ENCODE data around the gene TBKBP1.

Gene TBKBP1, protein sequence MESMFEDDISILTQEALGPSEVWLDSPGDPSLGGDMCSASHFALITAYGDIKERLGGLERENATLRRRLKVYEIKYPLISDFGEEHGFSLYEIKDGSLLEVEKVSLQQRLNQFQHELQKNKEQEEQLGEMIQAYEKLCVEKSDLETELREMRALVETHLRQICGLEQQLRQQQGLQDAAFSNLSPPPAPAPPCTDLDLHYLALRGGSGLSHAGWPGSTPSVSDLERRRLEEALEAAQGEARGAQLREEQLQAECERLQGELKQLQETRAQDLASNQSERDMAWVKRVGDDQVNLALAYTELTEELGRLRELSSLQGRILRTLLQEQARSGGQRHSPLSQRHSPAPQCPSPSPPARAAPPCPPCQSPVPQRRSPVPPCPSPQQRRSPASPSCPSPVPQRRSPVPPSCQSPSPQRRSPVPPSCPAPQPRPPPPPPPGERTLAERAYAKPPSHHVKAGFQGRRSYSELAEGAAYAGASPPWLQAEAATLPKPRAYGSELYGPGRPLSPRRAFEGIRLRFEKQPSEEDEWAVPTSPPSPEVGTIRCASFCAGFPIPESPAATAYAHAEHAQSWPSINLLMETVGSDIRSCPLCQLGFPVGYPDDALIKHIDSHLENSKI

DNA sequence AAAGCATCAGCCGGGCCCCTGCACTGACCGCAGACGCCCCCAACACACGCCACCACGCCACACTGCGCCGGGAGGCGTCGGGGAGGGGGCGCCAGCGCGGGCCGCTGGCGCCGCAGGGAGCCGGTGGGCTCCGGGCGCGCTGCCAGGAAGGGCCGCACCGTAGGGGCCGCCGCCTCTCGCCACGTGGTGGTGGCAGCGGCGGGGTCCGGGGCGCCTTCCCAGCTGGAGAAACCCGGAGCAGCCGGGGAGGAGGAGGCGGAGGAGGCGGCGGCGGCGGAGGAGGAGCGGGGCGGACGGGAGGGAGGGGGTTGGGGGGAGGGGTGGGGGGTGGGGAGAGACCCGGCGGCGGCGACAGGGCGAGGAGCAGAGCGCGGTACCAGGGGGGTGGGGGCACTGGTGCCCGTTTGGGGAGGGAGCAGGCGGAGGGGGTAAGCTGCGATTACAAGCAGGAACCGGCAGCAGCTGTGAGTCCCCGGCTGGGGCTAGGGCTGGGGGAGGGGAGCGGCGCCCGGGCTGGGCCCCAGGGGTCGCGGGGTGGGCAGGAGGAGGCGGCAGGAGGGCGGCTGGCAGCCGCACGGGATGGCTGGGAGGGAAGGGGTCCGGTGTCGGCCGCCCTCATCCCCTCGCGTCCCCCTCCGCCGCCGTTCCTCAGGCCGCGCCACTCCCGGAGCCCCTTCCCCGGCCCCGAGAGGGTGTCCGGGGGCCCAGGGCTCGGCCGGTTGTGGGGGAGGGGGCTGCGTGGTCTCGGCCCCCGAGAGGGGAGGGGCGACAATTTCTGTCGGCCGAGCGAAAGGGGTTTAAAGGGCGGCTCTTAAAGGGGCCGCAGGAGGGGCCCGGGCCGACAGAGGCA, at the start of gene TBKBP1:
TSS of gene TBKBP1 (plus strand) at position 431 of the 850 bp plus-strand sequence. CDS start 1,952 bp downstream, outside the sequence.
- DNase-seq (ENCODE audit: low spot score) (peak; percentile 77), FAIRE-seq (no peak)

DNA sequence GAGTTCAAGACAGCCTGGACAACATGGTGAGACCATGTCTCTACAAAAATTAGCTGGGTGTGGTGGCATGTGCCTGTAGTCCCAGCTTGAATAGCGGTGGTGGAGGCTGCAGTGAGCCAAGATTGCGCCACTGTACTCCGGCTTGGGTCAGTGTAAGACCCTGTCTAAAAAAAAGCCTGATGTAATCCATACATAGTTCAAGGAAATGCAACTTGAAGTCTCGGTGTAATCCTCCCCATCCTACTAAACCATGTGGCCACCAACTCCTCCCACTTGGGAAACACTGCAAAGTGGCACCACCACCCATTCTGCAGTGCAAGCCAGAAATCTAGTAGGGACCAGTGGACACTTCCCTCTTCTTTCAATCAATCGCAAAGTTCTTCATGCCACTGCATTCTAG, 49.6 kb upstream of the TBKBP1 start:
- FAIRE-seq, result no peak

DNA sequence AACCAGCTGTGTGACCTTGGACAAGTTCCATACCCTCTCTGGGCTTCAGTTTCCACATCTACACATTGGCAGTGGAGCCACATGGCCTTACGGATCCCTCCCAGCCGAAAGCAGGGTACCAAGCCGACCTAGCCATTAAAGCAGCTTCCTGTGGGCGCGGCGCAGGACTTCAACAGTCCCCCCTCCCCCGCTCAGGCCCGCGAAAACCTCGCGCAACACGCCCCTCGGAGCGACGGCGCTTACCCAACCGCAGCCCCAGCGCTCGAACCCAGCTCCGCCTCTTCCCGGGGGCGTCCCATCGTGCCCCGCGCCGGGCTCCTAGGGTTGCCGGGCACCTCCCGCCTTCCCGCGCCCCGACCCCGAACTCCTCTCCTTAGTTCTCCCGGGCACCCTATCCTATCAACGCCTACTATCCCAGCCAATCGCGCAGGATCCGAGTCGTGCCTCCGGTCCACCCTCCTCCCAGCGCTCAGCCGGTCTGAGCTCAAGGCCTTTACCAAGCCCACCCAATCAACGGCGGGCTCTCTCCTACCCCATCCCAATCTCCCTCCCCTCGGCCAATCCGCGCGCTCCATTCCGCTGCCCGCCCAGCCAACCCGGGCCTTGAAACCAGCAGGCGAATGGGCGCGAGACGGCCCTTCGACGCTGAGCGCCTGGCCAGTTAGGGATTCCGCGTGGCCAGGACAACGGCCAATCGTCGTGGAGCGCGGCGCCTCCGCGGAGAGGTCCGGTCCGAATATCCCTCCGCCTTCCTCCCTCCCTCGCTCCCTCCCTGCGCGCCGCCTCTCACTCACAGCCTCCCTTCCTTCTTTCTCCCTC, 44.6 kb upstream of the TBKBP1 start, which contains the start of gene KPNB1:
TSS of gene KPNB1 (plus strand) at position 767 of the 819 bp plus-strand sequence. CDS start 326 bp downstream, outside the sequence.
- FAIRE-seq (peak; percentile 98), DNase-seq (ENCODE audit: low spot score) (peak; percentile 96)

More for the DNA sequence above, 49.6 kb upstream of the TBKBP1 start:
- DNase-seq (ENCODE audit: low spot score), result no peak

DNA sequence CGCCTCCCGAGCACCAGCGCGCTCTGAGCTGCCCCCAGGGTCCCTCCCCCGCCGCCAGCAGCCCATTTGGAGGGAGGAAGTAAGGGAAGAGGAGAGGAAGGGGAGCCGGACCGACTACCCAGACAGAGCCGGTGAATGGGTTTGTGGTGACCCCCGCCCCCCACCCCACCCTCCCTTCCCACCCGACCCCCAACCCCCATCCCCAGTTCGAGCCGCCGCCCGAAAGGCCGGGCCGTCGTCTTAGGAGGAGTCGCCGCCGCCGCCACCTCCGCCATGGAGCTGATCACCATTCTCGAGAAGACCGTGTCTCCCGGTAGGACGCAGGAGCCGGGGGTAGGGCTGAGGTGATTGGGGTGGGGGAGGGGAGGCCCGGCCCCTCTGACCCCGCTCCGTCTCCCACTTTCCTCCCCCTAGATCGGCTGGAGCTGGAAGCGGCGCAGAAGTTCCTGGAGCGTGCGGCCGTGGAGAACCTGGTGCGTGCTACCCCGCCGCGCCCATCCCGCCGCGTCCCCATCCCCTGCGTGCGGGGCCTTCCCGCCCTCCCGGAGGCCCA, 43.9 kb upstream of the TBKBP1 start:
- FAIRE-seq (no peak), DNase-seq (ENCODE audit: low spot score) (no peak)

DNA sequence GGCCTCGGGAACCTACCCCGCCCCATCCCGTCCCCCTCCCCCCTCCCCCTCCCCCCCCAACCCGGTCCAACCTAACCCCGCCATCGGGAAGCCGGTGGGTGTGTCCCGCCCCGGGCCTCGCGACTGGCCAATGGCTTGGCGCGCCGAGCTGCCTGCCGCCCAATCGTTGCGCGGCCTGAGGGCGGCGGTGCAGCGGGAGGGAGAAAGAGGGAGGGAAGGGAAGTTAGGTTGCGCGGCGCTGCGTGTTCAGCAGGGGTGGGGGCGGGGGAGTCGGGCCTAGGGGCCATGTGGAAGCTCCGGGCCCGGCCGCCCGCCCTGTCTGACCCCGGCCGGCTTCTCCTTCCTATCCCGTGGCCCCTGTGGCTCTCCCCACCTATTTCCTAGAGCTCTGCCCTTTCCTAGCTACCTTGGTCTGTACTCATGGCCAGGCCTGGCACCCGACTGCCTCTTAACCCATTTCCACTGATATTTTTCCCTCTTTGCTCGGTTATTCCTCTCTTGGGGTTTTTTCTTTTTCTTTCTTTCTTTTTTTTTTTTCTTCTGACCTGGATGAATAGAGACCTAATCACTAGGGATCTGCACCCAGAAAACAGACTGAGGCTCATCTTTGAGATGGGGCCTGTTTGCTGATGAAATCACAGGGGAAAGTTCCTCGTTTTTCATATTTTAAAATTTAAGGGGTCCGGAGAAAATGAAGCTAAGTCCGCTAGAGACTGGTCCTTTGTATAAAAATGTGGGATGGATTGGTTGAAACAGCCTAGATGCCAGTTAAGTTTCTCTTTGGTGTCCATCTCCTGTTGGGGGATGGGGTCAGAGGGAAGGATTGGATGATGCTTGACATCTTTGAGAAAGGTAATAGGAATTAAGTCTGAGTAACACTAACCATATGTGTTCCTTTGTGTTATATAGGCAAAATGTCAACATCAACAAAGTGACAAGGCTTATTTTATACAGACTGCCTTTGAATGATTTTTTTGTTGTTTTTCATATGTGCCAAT, 43.1 kb upstream of the TBKBP1 start:
- DNase-seq (ENCODE audit: low spot score) (peak; percentile 97), FAIRE-seq (peak; percentile 89)

DNA sequence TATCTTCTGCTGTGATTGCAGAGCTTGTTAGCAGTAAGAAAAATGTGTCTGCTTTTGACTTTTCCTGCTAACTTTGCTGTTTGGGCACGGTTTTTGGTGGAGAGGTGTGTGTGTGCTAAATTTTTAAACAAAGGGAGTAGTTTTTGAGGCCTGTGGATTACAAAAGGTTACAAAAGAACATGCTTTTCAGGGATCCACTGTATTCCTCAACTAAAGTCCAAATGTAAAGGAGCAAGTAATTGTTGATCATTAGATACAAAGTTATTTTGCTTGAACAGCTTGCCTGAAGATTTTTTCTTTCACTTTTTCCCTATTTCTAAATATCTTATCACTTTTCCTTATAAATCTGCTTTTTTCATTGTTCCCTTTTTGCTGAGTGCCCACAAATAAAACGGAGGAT, 42.3 kb upstream of the TBKBP1 start:
- DNase-seq (ENCODE audit: low spot score), result no peak
- FAIRE-seq, result no peak

DNA sequence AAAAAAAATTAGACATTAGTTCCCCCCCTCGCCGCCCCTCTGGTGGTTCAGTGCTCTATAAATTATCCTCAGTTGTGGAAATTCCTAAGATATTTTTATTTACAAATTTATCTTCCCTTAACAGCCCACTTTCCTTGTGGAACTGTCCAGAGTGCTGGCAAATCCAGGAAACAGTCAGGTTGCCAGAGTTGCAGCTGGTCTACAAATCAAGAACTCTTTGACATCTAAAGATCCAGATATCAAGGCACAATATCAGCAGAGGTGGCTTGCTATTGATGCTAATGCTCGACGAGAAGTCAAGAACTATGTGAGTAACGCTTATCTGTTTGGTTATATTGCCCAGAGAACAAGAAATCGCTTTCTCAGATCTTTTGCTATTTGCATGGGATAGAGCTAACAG, 41.4 kb upstream of the TBKBP1 start:
- DNase-seq (ENCODE audit: low spot score) (no peak), FAIRE-seq (no peak)

DNA sequence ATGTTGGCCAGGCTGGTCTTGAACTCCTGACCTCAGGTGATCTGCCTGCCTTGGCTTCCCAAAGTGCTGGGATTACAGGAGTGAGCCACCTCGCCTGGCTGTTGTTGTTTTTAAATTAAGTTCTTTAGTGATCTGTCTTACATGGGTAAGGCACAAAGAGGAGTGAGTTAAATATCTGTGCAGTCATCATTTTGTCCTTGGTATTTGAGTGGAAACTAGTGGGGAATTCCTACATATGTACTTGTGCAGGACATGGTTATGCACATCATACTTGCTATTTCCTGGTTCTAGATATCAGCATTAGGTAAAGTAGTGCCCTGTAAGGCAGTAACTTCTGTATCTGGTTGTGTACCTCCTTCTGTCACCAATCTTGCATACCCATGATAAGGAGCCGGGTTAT, 40.5 kb upstream of the TBKBP1 start:
- FAIRE-seq (no peak), DNase-seq (ENCODE audit: low spot score) (no peak)

DNA sequence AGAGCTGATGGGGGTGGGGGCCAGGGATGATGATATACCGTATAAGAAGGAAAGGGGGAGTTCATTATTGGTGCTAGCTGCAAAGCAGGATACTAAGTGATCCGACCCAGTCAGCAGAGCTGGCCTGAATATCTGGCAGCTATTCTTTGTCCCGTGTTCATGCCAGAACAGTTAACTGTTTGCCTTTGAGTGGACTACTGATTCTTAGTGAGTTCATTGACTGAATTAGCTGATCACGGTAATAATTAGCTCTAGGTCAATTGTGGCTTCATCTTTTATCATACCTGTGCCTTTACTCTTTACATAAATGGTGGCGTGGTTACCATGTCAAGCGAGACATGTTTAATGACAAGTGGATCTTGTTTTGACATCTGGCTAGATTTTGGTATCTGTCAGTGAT, 39.0 kb upstream of the TBKBP1 start:
- no peak for FAIRE-seq

DNA sequence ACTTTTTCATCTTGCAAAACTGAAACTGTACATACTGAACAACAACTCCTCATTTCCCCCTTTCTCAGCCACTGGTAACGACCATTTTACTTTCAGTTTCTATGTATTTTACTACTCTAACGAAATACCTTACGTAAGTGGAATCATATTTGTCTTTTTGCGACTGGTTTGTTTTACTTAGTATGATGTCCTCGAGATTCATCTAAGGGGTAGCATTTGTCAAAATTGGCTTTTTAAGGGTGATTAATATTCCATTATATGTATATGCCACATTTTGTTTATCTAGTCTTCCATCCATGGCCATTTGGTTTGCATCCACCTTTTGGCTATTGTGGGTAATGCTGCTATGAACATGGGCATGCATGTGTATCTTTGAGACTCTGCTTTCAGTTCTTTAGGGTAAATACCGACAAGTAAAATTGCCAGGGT, 33.9 kb upstream of the TBKBP1 start:
- FAIRE-seq, result no peak
- no peak for DNase-seq (ENCODE audit: low spot score)

More for the DNA sequence above, 39.0 kb upstream of the TBKBP1 start:
- no peak for DNase-seq (ENCODE audit: low spot score)

DNA sequence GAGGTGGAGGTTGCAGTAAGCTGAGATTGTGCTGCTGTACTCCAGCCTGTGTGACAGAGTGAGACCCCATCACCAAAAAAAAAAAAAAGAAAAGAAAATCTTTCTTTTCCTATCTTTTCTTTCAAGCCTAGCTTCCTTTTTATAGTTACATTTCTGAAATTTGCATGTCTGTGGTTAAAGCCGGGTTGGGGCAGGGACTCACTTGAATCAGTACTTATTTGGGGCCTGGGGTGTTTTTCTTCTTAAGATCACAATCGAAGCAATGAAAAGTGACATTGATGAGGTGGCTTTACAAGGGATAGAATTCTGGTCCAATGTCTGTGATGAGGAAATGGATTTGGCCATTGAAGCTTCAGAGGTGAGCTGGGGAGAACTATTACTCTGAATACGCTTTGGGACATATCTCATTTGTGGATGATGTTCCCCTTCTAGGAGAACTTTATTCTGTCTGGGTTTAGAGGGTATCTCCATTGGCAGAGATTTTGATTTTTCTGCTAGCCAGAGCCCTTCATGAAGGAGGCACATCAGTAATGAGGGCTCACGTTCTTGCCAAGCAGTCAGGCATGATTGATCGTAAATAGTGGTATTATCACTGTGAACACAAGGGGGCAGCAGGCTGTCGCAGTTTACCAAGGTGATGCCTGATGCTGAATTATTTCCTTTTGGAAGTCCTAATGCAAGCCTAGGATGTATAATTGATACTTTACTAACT, 29.9 kb upstream of the TBKBP1 start:
- DNase-seq (ENCODE audit: low spot score) (peak; percentile 61), FAIRE-seq (no peak)

DNA sequence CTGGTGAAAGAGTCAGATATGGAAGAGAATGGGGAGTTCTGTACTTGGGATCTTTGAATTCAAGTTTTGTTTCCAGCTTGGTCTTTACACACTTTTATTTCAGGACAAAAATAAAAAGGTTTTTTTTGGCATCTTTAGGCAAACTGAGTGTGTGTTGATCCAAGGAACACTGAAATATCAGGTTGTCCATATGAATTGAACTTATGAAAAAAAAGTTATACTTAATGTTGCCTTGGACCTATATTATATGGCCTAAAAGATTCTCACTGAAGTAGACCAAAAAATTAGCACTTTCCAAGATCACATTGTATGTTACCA, 29.4 kb upstream of the TBKBP1 start:
- FAIRE-seq (no peak), DNase-seq (ENCODE audit: low spot score) (no peak)

DNA sequence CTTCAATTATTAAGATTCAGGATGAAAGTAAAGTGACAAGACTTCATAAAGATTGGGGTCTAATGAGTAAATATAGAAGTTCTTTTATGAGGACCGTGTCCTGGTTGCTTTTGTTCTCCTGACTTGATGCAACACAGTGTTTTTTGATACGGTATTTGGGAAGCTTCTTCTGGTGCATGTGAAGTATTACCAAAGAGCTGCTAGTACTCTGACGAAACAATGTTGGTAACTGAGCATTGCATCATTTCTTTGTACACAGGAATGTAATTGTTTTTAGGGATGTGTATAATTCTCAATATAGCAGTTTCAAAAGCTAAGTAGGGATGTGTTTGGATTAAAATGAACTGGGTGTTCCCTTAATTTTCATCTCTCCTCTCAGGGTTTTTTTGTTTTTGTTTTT, 28.3 kb upstream of the TBKBP1 start:
- DNase-seq (ENCODE audit: low spot score), result no peak

DNA sequence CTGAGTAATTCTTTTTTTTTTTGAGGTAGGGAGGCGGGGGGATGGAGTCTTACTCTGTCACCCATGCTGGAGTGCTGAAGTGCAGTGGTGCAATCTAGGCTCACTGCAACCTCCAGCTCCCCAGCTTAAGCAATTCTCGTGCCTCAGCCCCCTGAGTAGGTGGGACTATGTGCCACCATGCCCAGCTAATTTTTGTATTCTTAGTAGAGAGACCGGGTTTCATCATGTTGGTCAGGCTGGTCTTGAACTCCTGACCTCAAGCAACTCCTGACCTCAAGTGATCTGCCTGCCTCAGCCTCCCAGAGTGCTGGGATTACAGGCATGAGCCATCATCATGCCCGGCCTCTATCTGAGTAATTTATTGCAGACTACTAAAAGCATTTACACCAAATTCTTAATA, 24.9 kb upstream of the TBKBP1 start:
- no peak for FAIRE-seq
- DNase-seq (ENCODE audit: low spot score), result no peak

More for the DNA sequence above, 28.3 kb upstream of the TBKBP1 start:
- no peak for FAIRE-seq

DNA sequence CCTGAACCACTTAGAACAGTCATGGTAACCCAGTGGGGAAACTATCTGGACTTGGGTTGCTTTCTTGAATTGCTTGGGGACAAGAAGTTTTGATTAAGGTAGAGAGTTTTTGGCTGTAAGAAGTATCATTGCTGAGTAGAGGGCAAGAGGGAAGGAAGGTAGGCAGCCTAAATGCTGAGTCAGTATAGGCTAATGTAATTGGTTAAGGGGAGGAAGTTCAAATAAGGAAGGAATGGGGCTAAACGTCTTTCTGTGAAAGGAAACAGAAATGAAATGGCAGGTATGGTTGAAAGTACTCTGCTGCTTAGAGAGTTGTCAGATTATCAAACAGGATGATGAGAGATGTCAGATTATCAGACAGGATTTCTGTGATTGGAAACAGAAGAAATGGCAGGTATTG, 23.9 kb upstream of the TBKBP1 start:
- DNase-seq (ENCODE audit: low spot score), result no peak
- FAIRE-seq, result no peak

DNA sequence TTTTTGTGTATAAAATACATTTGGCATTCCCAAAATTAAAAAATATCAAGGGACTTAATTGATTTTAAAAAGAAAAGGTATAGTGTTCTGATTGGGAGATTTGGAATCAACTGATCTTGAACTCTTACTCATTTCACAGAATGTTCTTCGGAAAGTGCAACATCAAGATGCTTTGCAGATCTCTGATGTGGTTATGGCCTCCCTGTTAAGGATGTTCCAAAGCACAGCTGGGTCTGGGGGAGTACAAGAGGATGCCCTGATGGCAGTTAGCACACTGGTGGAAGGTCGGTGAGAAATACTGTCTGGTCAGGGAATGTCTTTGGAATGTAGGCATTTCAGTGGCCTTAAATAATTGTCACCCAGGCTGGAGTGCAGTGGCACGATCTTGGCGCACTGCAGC, 19.5 kb upstream of the TBKBP1 start:
- FAIRE-seq (no peak), DNase-seq (ENCODE audit: low spot score) (no peak)

DNA sequence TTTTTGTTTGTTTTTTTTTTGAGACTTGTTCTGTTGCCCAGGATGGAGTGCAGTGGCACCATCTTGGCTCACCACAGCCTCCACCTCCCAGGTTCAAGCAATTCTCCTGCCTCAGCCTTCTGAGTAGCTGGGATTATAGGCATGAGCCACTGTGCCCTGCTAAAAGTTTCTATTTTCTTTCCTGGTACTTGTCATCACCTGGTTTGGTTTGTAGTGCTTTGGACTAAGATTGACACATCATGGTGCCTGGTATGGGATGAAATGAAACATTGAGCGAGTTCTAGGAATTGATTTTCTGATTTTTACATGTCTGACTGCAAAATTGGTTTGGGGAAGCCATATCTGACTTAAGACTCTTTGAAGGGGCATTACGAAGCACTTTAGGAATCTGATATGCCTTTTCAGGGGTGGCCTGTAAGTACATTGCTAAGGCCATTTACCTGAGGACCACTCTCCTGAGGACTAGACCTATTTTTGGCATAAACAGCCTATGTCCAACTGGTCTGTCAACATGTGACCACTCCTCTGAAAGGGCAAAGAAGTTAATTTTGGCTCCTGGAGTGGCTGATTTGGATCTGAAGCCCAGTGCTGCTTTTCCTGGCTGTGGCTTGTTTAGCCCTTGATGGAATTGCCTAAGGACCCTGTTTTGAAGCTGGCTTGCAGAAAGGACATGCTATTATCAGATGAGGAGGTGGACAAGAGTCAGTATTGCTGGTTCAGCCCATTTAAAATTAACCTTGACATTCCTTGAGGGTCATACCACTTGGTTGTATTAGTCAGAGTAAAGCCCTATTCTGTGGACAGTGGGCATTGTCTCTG, 18.4 kb upstream of the TBKBP1 start:
- DNase-seq (ENCODE audit: low spot score), result no peak
- FAIRE-seq, result no peak

DNA sequence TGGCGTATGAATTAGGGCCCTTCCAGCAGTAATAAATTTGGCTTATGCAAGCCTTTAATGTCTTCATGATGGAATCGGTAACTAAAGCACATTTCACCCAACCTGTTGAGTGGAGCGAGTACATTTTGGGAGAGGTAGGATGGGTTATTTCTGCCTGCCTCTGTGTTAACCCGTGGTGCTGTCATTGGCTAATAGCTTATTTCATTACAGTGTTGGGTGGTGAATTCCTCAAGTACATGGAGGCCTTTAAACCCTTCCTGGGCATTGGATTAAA, 17.8 kb upstream of the TBKBP1 start:
- FAIRE-seq (no peak), DNase-seq (ENCODE audit: low spot score) (no peak)

Data from urothelium cell line (cell line).